ENCODE results near the gene NKG7. TPM values are rescaled to one million over a fixed set of nuclear protein-coding genes. Genes with fewer than 3 reads are reported as not detected.

NKG7 gene
- total and polyA plus RNA-seq, 7 donors: 1.2 to 14.5 (median 3.1) TPM; not detected in 3

- peaks cover 0 to under 1% (median 0%) of the 10 kb centered on the region in 4 donors for H3K9me3 ChIP-seq
- H3K27me3 ChIP-seq: no peaks in the 10 kb centered on the region
- H3K36me3 ChIP-seq: no peaks in the 10 kb centered on the region
- TF ChIP-seq CTCF (IDR thresholded peaks at IDR 0.05) (no peak), POLR2AphosphoS5 (IDR thresholded peaks at IDR 0.05) (no peak), POLR2A (IDR thresholded peaks at IDR 0.05) (no peak), EP300 (IDR thresholded peaks at IDR 0.05) (no peak)
- no peak overlapping the region for H3K4me3 ChIP-seq
- intact Hi-C loops (cut with DNase I): no loop called here
- peaks cover 0 to 12% (median 8%) of the 10 kb centered on the region in 4 donors for H3K4me1 ChIP-seq
- 98 to 99% methylated on average over 2 of the region's 2 CpGs for WGBS, 2 donors
- DNase-seq: no peak
- no peak overlapping the region for H3K27ac ChIP-seq
Measured at GRCh38 chr19:51396175-51396574, 23.7 kb upstream of the NKG7 start.

GRCh38 chr19:51394050-51394836 is 21.8 kb upstream of the NKG7 start:
- 2 to 3% methylated on average over 45 of the region's 45 CpGs for WGBS, 2 donors
- H3K27me3 ChIP-seq: no peaks in the 10 kb centered on the region
- no peaks in the 10 kb centered on the region for H3K9me3 ChIP-seq
- no peaks in the 10 kb centered on the region for H3K36me3 ChIP-seq
- no peak for TF ChIP-seq POLR2A (IDR thresholded peaks at IDR 0.05)
- TF ChIP-seq POLR2AphosphoS5 (IDR thresholded peaks at IDR 0.05): peak; percentile 11 to 65 (median 31)
- TF ChIP-seq EP300 (IDR thresholded peaks at IDR 0.05): peak in 1 of 4 donors; percentile 29
- H3K4me1 ChIP-seq: peaks cover 0 to 12% (median 8%) of the 10 kb centered on the region in 4 donors
- peak overlapping the region; percentile 6 to 42 (median 34) for H3K4me3 ChIP-seq
- intact Hi-C loops (cut with DNase I): loop anchor here (1.0 to 2.0 kb wide), 2 partner anchors 25 to 56 kb away; partner anchors contain the start of gene CLDND2
- DNase-seq: peak; percentile 97
- H3K27ac ChIP-seq: peak overlapping the region; percentile 65 to 81 (median 76)

- Histone ChIP-seq H3K27me3 (no peaks in the 10 kb centered on the region), H3K27ac (no peak overlapping the region), H3K9me3 (no peaks in the 10 kb centered on the region), H3K4me1 (peaks cover 0 to 12% (median 8%) of the 10 kb centered on the region in 4 donors), H3K36me3 (no peaks in the 10 kb centered on the region), H3K4me3 (no peak overlapping the region)
- 79 to 96% methylated on average over 1 of the region's 1 CpG for WGBS, 2 donors
- TF ChIP-seq POLR2A (IDR thresholded peaks at IDR 0.05) (no peak), CTCF (IDR thresholded peaks at IDR 0.05) (no peak), EP300 (IDR thresholded peaks at IDR 0.05) (no peak), POLR2AphosphoS5 (IDR thresholded peaks at IDR 0.05) (no peak)
- intact Hi-C loops (cut with DNase I): no loop called here
- DNase-seq: no peak
Measured at GRCh38 chr19:51392701-51393100, 20.2 kb upstream of the NKG7 start.

- H3K27ac ChIP-seq: no peak overlapping the region
- 64 to 68% methylated on average over 8 of the region's 8 CpGs for WGBS, 2 donors
- H3K27me3 ChIP-seq: no peaks in the 10 kb centered on the region
- H3K36me3 ChIP-seq: no peaks in the 10 kb centered on the region
- DNase-seq: no peak
- no peak overlapping the region for H3K4me3 ChIP-seq
- peaks cover 0 to 12% (median 8%) of the 10 kb centered on the region in 4 donors for H3K4me1 ChIP-seq
- intact Hi-C loops (cut with DNase I): no loop called here
- no peaks in the 10 kb centered on the region for H3K9me3 ChIP-seq
- TF ChIP-seq POLR2AphosphoS5 (IDR thresholded peaks at IDR 0.05): no peak
- no peak for TF ChIP-seq CTCF (IDR thresholded peaks at IDR 0.05)
- no peak for TF ChIP-seq EP300 (IDR thresholded peaks at IDR 0.05)
- no peak for TF ChIP-seq POLR2A (IDR thresholded peaks at IDR 0.05)
Measured at GRCh38 chr19:51391073-51391611, 18.7 kb upstream of the NKG7 start.

- Histone ChIP-seq H3K36me3 (no peaks in the 10 kb centered on the region), H3K4me3 (no peak overlapping the region), H3K9me3 (no peaks in the 10 kb centered on the region), H3K27me3 (no peaks in the 10 kb centered on the region), H3K27ac (no peak overlapping the region), H3K4me1 (peaks cover 0 to 5% (median 2%) of the 10 kb centered on the region in 4 donors)
- DNase-seq: no peak
- TF ChIP-seq POLR2A (IDR thresholded peaks at IDR 0.05): no peak
- TF ChIP-seq POLR2AphosphoS5 (IDR thresholded peaks at IDR 0.05): no peak
- TF ChIP-seq EP300 (IDR thresholded peaks at IDR 0.05): no peak
- TF ChIP-seq CTCF (IDR thresholded peaks at IDR 0.05): no peak
- WGBS, 2 donors: 75 to 82% methylated on average over 14 of the region's 14 CpGs
- intact Hi-C loops (cut with DNase I): no loop called here
Measured at GRCh38 chr19:51389143-51389542, 16.7 kb upstream of the NKG7 start.
